ENCODE measurements around the gene NBAS. TPM values are rescaled to one million over a fixed set of nuclear protein-coding genes. Genes with fewer than 3 reads are reported as not detected.

NBAS gene
- total and polyA plus RNA-seq, 2 donors (not counting 1 experiment from before 2014, with no cell fraction given) = 27.0 to 124 TPM

DNA sequence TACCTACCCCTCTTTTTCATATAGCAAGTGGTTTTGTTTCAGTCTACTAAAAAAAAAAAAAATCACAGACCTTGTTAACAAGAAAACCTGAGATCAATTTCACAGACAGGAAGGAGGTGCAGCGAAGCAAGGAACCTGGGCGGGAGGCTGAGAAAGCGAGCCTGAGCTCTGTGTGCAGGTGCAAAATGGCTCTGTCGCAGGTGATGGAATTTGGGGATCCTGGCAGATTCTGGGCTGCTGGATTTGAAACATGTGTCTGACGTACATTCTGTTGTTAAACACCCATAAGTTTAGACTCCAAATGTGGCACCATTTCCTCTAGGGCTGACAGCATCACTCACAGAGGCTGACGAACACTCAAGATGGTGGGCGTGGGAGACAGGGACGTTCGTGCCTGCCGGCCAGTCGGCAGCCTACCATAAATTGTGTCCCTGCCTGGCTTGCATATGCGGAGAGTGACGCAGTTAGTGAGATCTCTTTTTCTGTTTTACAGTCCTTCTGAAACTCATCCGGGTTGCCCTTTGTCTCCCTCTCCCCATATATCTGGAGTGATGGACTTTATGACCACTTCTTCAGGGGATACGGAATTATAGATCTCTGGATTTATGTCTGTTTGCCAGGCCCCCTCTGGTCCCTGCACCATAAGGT is 21.7 kb upstream of the NBAS start:
- H3K4me3 ChIP-seq (replicated peaks in 1 of 4; ENCODE audit: control extremely low read depth in 1 of 4, insufficient read depth in 1 of 4, low read depth in 3 of 4, low read length in 4 of 4) = no peak overlapping the region
- no peaks in the 10 kb centered on the region for H3K79me2 ChIP-seq (ENCODE audit: control insufficient read depth, insufficient read depth, low read length)
- H3K9me3 ChIP-seq (ENCODE audit: control insufficient read depth, insufficient read depth, low read depth, low read length) = no peaks in the 10 kb centered on the region
- no peaks in the 10 kb centered on the region for H3K27me3 ChIP-seq (ENCODE audit: control insufficient read depth, insufficient read depth, low read length)
- H2AFZ ChIP-seq (ENCODE audit: low read length) = no peak overlapping the region
- no peak for DNase-seq (ENCODE audit: low read depth in 2 of 2)
- no peaks in the 10 kb centered on the region for H3K36me3 ChIP-seq (ENCODE audit: control insufficient read depth, insufficient read depth, low read length)
- H3K4me1 ChIP-seq (ENCODE audit: control insufficient read depth, extremely low read depth, insufficient read depth, low read length) = no peaks in the 10 kb centered on the region
- no peak overlapping the region for H3K9ac ChIP-seq (ENCODE audit: insufficient read depth, low read length)
- H3K27ac ChIP-seq (ENCODE audit: insufficient read depth, low read length) = no peak overlapping the region
- no peaks in the 10 kb centered on the region for H4K20me1 ChIP-seq (ENCODE audit: control insufficient read depth, extremely low read depth, insufficient read depth, low read length)
- TF ChIP-seq, protein P1, sequence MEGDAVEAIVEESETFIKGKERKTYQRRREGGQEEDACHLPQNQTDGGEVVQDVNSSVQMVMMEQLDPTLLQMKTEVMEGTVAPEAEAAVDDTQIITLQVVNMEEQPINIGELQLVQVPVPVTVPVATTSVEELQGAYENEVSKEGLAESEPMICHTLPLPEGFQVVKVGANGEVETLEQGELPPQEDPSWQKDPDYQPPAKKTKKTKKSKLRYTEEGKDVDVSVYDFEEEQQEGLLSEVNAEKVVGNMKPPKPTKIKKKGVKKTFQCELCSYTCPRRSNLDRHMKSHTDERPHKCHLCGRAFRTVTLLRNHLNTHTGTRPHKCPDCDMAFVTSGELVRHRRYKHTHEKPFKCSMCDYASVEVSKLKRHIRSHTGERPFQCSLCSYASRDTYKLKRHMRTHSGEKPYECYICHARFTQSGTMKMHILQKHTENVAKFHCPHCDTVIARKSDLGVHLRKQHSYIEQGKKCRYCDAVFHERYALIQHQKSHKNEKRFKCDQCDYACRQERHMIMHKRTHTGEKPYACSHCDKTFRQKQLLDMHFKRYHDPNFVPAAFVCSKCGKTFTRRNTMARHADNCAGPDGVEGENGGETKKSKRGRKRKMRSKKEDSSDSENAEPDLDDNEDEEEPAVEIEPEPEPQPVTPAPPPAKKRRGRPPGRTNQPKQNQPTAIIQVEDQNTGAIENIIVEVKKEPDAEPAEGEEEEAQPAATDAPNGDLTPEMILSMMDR (conservative IDR thresholded peaks at IDR 0.05 in 1 of 2, IDR thresholded peaks at IDR 0.05 in 1 of 2; ENCODE audit: low read depth in 1 of 2, low read length in 2 of 2) = no peak
- H3K4me2 ChIP-seq (ENCODE audit: extremely low read depth, insufficient read depth, low read length) = no peak overlapping the region

DNA sequence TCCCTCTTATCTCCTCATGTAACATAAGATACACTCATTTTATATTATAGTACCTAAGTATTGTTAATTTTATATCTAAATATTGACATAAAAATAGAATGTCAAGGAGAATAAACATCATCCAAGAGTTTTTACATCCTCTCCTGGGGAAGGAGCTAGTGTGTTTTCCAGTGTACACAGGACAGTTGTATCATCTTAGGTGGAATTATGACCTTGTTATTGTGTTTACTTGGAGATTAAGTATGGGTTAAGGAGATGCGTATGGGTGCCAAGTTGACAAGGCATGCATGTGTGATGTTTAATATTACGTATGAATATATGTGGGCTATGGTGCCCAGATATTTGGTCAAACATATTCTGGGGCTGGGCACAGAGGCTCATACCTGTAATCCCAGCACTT is 19.3 kb upstream of the NBAS start:
- no peak overlapping the region for H3K27ac ChIP-seq (ENCODE audit: insufficient read depth, low read length)
- no peak overlapping the region for H3K4me3 ChIP-seq (replicated peaks in 1 of 4; ENCODE audit: control extremely low read depth in 1 of 4, insufficient read depth in 1 of 4, low read depth in 3 of 4, low read length in 4 of 4)
- no peaks in the 10 kb centered on the region for H3K27me3 ChIP-seq (ENCODE audit: control insufficient read depth, insufficient read depth, low read length)

DNA sequence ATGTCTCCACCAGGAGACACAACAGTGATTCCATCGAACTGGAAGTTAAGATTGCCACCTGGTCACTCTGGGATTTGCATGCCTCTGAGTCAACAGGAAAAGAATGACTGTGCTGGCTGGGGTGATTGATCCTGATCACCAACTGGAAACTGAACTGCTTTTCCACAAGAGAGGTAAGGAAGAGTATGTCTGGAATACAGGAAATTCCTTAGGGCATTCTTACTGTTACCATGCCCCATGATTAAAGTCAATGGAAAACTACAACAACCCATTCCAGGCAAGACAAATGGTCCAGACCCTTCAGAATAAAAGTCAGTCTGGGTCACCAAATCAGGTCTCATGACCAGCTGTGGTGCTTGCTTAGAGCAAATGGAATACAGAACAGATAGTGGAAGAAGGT is 18.5 kb upstream of the NBAS start:
- TF ChIP-seq, protein P1 (conservative IDR thresholded peaks at IDR 0.05 in 1 of 2, IDR thresholded peaks at IDR 0.05 in 1 of 2; ENCODE audit: low read depth in 1 of 2, low read length in 2 of 2) = no peak
- TF ChIP-seq EZH2 (IDR thresholded peaks at IDR 0.05; ENCODE audit: low read length, missing control alignments) = no peak
- H3K4me3 ChIP-seq (replicated peaks in 1 of 4; ENCODE audit: control extremely low read depth in 1 of 4, insufficient read depth in 1 of 4, low read depth in 3 of 4, low read length in 4 of 4) = no peak overlapping the region
- H3K27me3 ChIP-seq (ENCODE audit: control insufficient read depth, insufficient read depth, low read length) = no peaks in the 10 kb centered on the region
- no peaks in the 10 kb centered on the region for H3K4me1 ChIP-seq (ENCODE audit: control insufficient read depth, extremely low read depth, insufficient read depth, low read length)
- H4K20me1 ChIP-seq (ENCODE audit: control insufficient read depth, extremely low read depth, insufficient read depth, low read length) = no peaks in the 10 kb centered on the region
- no peak overlapping the region for H3K9ac ChIP-seq (ENCODE audit: insufficient read depth, low read length)
- DNase-seq (ENCODE audit: low read depth in 2 of 2) = peak in 1 of 2 donors; percentile 83
- H3K9me3 ChIP-seq (ENCODE audit: control insufficient read depth, insufficient read depth, low read depth, low read length) = no peaks in the 10 kb centered on the region
- no peaks in the 10 kb centered on the region for H3K79me2 ChIP-seq (ENCODE audit: control insufficient read depth, insufficient read depth, low read length)
- no peaks in the 10 kb centered on the region for H3K36me3 ChIP-seq (ENCODE audit: control insufficient read depth, insufficient read depth, low read length)
- no peak overlapping the region for H3K4me2 ChIP-seq (ENCODE audit: extremely low read depth, insufficient read depth, low read length)
- no peak overlapping the region for H2AFZ ChIP-seq (ENCODE audit: low read length)
- no peak overlapping the region for H3K27ac ChIP-seq (ENCODE audit: insufficient read depth, low read length)

More for the DNA sequence above, 19.3 kb upstream of the NBAS start:
- TF ChIP-seq, protein P1 (conservative IDR thresholded peaks at IDR 0.05 in 1 of 2, IDR thresholded peaks at IDR 0.05 in 1 of 2; ENCODE audit: low read depth in 1 of 2, low read length in 2 of 2) = no peak
- no peak for TF ChIP-seq EZH2 (IDR thresholded peaks at IDR 0.05; ENCODE audit: low read length, missing control alignments)
- H3K9me3 ChIP-seq (ENCODE audit: control insufficient read depth, insufficient read depth, low read depth, low read length) = no peaks in the 10 kb centered on the region
- no peaks in the 10 kb centered on the region for H3K4me1 ChIP-seq (ENCODE audit: control insufficient read depth, extremely low read depth, insufficient read depth, low read length)
- no peaks in the 10 kb centered on the region for H3K79me2 ChIP-seq (ENCODE audit: control insufficient read depth, insufficient read depth, low read length)
- no peaks in the 10 kb centered on the region for H4K20me1 ChIP-seq (ENCODE audit: control insufficient read depth, extremely low read depth, insufficient read depth, low read length)
- H2AFZ ChIP-seq (ENCODE audit: low read length) = no peak overlapping the region
- no peak overlapping the region for H3K9ac ChIP-seq (ENCODE audit: insufficient read depth, low read length)
- no peak overlapping the region for H3K4me2 ChIP-seq (ENCODE audit: extremely low read depth, insufficient read depth, low read length)
- H3K36me3 ChIP-seq (ENCODE audit: control insufficient read depth, insufficient read depth, low read length) = no peaks in the 10 kb centered on the region
- no peak for DNase-seq (ENCODE audit: low read depth in 2 of 2)
